ENCODE data around the gene HCCS.

- no peak for TF ChIP-seq POLR2AphosphoS5 (IDR thresholded peaks at IDR 0.05; ENCODE audit: low read depth)
- TF ChIP-seq CTCF (IDR thresholded peaks at IDR 0.05; ENCODE audit: insufficient read depth, low read length) = no peak
- no peak for TF ChIP-seq GABPA (IDR thresholded peaks at IDR 0.05; ENCODE audit: low read depth)
- TF ChIP-seq REST (IDR thresholded peaks at IDR 0.05; ENCODE audit: insufficient replicate concordance, low read depth) = no peak
Observed at GRCh38 chrX:11171956-11172355, 60.8 kb downstream of the HCCS start.

All from HL-60 (cell line).